HEK293 (cell line): ENCODE results near the gene ABHD15.
A peak's percentile ranks its signal among the peaks of the same experiment; 100 is the strongest.

Source experiments
- CTCF ChIA-PET: fragments of 350-600 bp; formaldehyde crosslinking; extraction: SDS; loops from one replicate; lab custom pipeline; 2021; ENCODE audit warnings: antibody characterized with exemption; lab: Yijun Ruan, JAX
- POLR2A ChIA-PET: fragments of 300-600 bp; formaldehyde crosslinking; extraction: SDS; loops from one replicate; lab custom pipeline; 2020; ENCODE audit warnings: antibody characterized with exemption, inconsistent platforms; lab: Yijun Ruan, JAX
- H3K27ac ChIP-seq: fragments of 200-500 bp; sonication (Bioruptor generic); 2 replicates; pipeline ENCODE4 v1.5.1; 2014; ENCODE audit warnings: low read depth, low read length, control low read depth, inconsistent platforms; ENCODE audit errors: extremely low read depth
- H3K36me3 ChIP-seq, 2 experiments: fragments of 200-500 bp in 1 of 2; sonication (Bioruptor generic) in 1 of 2; 1 replicate in 1 of 2; 2 replicates in 1 of 2; pipeline ENCODE4 v1.5.1; 2014 to 2017; ENCODE audit warnings: inconsistent platforms in 2 of 2, low read length in 2 of 2; ENCODE audit not compliant: control insufficient read depth in 2 of 2, insufficient read depth in 1 of 2
- H3K4me1 ChIP-seq: fragments of 200-500 bp; sonication (Bioruptor generic); 2 replicates; pipeline ENCODE4 v1.5.1; 2014; ENCODE audit warnings: mild to moderate bottlenecking, low read length, inconsistent platforms; ENCODE audit not compliant: control insufficient read depth, insufficient read depth
- H3K4me3 ChIP-seq: 2 replicates; pipeline ENCODE4 v1.5.1; 2011; ENCODE audit warnings: low read depth, mild to moderate bottlenecking, control low read depth, low read length, moderate library complexity
- H3K9me3 ChIP-seq: fragments of 200-500 bp; sonication (Bioruptor generic); 2 replicates; pipeline ENCODE4 v1.5.1; 2014; ENCODE audit warnings: low read depth, low read length, inconsistent platforms; ENCODE audit not compliant: control insufficient read depth, insufficient read depth
- GFI1B ChIP-seq: fragments of 450-650 bp; formaldehyde crosslinking; IDR thresholded peaks from 2 replicates; pipeline ENCODE4 v1.5.1; 2016; ENCODE audit warnings: missing biosample characterization, missing genetic modification characterization
- HOXA7 ChIP-seq: sonication (generic); formaldehyde crosslinking; IDR thresholded peaks from 2 replicates; pipeline ENCODE4 v1.8.1; 2022; ENCODE audit warnings: missing genetic modification reagents, borderline replicate concordance
- KLF16 ChIP-seq: fragments of 450-650 bp; formaldehyde crosslinking; IDR thresholded peaks from 2 replicates; pipeline ENCODE4 v1.5.1; 2017; ENCODE audit warnings: missing biosample characterization, missing genetic modification characterization
- KLF9 ChIP-seq: fragments of 450-650 bp; formaldehyde crosslinking; IDR thresholded peaks from 2 replicates; pipeline ENCODE4 v1.5.1; 2016; ENCODE audit warnings: missing biosample characterization, missing genetic modification characterization, low read depth
- PRDM1 ChIP-seq: fragments of 450-650 bp; formaldehyde crosslinking; IDR thresholded peaks from 2 replicates; pipeline ENCODE4; 2016; ENCODE audit warnings: missing biosample characterization, missing genetic modification characterization
- ZNF121 ChIP-seq: fragments of 450-650 bp; formaldehyde crosslinking; IDR thresholded peaks from 2 replicates; pipeline ENCODE4 v1.5.1; 2016; ENCODE audit warnings: missing biosample characterization, missing genetic modification characterization
- ZNF140 ChIP-seq: fragments of 450-650 bp; formaldehyde crosslinking; IDR thresholded peaks from 2 replicates; pipeline ENCODE4 v1.5.1; 2016; ENCODE audit warnings: missing biosample characterization, missing genetic modification characterization
- ZNF16 ChIP-seq: fragments of 450-650 bp; formaldehyde crosslinking; IDR thresholded peaks from 2 replicates; pipeline ENCODE4 v1.5.1; 2016; ENCODE audit warnings: low read depth, missing biosample characterization, missing genetic modification characterization
- ZNF239 ChIP-seq: fragments of 450-650 bp; formaldehyde crosslinking; IDR thresholded peaks from 2 replicates; pipeline ENCODE4 v1.5.1; 2016; ENCODE audit warnings: missing biosample characterization, missing genetic modification characterization
- ZNF324 ChIP-seq: fragments of 450-650 bp; formaldehyde crosslinking; IDR thresholded peaks from 2 replicates; pipeline ENCODE4 v1.5.1; 2016; ENCODE audit warnings: missing biosample characterization, missing genetic modification characterization
- ZNF341 ChIP-seq: fragments of 450-650 bp; formaldehyde crosslinking; IDR thresholded peaks from 2 replicates; pipeline ENCODE4; 2016; ENCODE audit warnings: low read depth, missing biosample characterization, missing genetic modification characterization
- ZNF423 ChIP-seq: fragments of 450-650 bp; formaldehyde crosslinking; IDR thresholded peaks from 2 replicates; pipeline ENCODE4 v1.5.1; 2016; ENCODE audit warnings: missing biosample characterization, missing genetic modification characterization
- ZNF549 ChIP-seq: fragments of 450-650 bp; IDR thresholded peaks from 2 replicates; pipeline ENCODE4 v1.5.1; 2018; ENCODE audit warnings: missing biosample characterization, missing genetic modification characterization, mild to moderate bottlenecking, inconsistent platforms, moderate library complexity
- ZNF596 ChIP-seq: fragments of 450-650 bp; IDR thresholded peaks from 2 replicates; pipeline ENCODE4 v1.5.0; 2018; ENCODE audit warnings: missing biosample characterization, mild to moderate bottlenecking, missing genetic modification characterization, moderate library complexity
- ZNF600 ChIP-seq: fragments of 450-650 bp; formaldehyde crosslinking; IDR thresholded peaks from 2 replicates; pipeline ENCODE4 v1.5.1; 2016; ENCODE audit warnings: missing biosample characterization, missing genetic modification characterization
- ZNF843 ChIP-seq: fragments of 450-650 bp; formaldehyde crosslinking; IDR thresholded peaks from 2 replicates; pipeline ENCODE4 v1.5.1; 2016; ENCODE audit warnings: missing biosample characterization, missing genetic modification characterization
- ZSCAN16 ChIP-seq: fragments of 450-650 bp; formaldehyde crosslinking; IDR thresholded peaks from 2 replicates; pipeline ENCODE4 v1.5.1; 2016; ENCODE audit warnings: missing biosample characterization, missing genetic modification characterization
- ZSCAN30 ChIP-seq: fragments of 450-650 bp; IDR thresholded peaks from 2 replicates; pipeline ENCODE4 v1.5.1; 2018; ENCODE audit warnings: missing biosample characterization, mild to moderate bottlenecking, missing genetic modification characterization, moderate library complexity
- TF ChIP-seq, protein P1 (sequence below): fragments of 450-650 bp; formaldehyde crosslinking; IDR thresholded peaks from 2 replicates; pipeline ENCODE4 v1.5.1; 2016; ENCODE audit warnings: missing biosample characterization, missing genetic modification characterization, low read depth
- TF ChIP-seq, protein P2 (sequence below): fragments of 450-650 bp; formaldehyde crosslinking; IDR thresholded peaks from 2 replicates; pipeline ENCODE4 v1.5.1; 2016; ENCODE audit warnings: missing biosample characterization, missing genetic modification characterization
- TF ChIP-seq, protein P3 (sequence below): fragments of 450-650 bp; formaldehyde crosslinking; IDR thresholded peaks from 2 replicates; pipeline ENCODE4 v1.5.1; 2017; ENCODE audit warnings: missing biosample characterization, mild to moderate bottlenecking, missing genetic modification characterization, moderate library complexity
- TF ChIP-seq, protein P4 (sequence below): fragments of 450-650 bp; formaldehyde crosslinking; IDR thresholded peaks from 2 replicates; pipeline ENCODE4 v1.5.1; 2017; ENCODE audit warnings: missing biosample characterization, missing genetic modification characterization
- TF ChIP-seq, protein P5 (sequence below): fragments of 450-650 bp; formaldehyde crosslinking; optimal IDR thresholded peaks from 2 replicates; pipeline ENCODE3; 2016; ENCODE audit warnings: missing biosample characterization, mild to moderate bottlenecking, missing genetic modification characterization

Gene ABHD15

DNA sequence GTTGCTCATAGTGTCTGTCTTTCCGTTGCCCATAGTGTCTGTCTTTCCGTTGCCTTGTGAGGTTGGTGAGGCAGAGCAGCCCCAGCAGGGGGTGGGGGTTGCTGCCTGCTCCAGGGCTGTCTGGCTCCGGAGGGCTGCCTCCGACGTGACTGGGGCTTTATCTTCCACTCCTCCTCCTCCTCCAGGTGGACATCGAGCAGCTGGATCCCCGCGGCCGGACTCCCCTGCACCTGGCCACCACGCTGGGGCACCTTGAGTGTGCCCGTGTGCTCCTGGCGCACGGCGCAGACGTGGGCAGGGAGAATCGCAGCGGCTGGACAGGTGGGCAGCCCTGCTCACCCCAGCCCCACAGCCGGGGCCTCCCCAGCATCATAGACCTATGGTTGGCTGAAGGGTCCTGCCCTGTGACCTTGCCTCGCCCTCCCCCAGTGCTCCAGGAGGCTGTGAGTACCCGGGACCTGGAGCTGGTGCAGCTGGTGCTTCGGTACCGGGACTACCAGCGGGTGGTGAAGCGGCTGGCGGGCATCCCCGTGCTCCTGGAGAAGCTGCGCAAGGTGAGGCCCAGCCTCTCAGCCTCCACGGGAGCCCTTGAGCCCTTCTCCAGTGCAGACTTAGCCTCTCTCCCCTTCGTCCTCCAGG lies 40.8 kb upstream of the ABHD15 start (continued):
- TF ChIP-seq KLF16 (tag by site-specific recombination), result no peak
- TF ChIP-seq, protein P1, sequence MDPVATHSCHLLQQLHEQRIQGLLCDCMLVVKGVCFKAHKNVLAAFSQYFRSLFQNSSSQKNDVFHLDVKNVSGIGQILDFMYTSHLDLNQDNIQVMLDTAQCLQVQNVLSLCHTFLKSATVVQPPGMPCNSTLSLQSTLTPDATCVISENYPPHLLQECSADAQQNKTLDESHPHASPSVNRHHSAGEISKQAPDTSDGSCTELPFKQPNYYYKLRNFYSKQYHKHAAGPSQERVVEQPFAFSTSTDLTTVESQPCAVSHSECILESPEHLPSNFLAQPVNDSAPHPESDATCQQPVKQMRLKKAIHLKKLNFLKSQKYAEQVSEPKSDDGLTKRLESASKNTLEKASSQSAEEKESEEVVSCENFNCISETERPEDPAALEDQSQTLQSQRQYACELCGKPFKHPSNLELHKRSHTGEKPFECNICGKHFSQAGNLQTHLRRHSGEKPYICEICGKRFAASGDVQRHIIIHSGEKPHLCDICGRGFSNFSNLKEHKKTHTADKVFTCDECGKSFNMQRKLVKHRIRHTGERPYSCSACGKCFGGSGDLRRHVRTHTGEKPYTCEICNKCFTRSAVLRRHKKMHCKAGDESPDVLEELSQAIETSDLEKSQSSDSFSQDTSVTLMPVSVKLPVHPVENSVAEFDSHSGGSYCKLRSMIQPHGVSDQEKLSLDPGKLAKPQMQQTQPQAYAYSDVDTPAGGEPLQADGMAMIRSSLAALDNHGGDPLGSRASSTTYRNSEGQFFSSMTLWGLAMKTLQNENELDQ, result no peak
- TF ChIP-seq ZSCAN30 (tag by site-specific recombination), result no peak
- TF ChIP-seq ZNF239, result no peak
- TF ChIP-seq, protein P2, sequence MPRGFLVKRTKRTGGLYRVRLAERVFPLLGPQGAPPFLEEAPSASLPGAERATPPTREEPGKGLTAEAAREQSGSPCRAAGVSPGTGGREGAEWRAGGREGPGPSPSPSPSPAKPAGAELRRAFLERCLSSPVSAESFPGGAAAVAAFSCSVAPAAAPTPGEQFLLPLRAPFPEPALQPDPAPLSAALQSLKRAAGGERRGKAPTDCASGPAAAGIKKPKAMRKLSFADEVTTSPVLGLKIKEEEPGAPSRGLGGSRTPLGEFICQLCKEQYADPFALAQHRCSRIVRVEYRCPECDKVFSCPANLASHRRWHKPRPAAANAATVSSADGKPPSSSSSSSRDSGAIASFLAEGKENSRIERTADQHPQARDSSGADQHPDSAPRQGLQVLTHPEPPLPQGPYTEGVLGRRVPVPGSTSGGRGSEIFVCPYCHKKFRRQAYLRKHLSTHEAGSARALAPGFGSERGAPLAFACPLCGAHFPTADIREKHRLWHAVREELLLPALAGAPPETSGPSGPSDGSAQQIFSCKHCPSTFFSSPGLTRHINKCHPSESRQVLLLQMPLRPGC, result no peak

DNA sequence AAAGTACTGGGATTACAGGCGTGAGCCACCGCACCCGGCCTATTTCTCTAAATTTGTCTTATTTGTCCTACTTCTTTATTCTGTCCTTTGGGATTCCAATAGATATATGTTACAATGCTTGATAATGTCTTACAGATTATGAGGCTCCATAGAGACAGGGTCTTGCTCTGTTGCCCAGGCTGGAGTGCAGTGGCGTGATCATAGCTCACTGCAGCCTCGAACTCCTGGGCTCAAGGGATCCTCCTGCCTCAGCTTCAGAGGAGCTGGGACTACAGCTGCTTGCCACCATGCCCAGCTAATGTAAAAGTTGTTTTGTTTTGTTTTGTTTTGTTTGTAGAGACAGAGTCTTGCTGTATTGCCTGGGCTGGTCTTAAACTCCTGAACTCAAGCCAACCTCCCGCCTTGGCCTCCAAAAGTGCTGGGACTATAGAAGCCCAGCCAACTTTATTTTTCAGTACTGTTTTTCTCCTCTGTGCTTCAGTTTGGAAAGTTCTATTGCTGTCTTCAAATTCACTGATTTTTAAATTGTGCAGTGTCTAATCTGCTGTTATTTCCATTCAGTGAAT lies 36.4 kb upstream of the ABHD15 start:
- H3K9me3 ChIP-seq, result no peaks in the 10 kb centered on the region
- H3K4me1 ChIP-seq, result no peaks in the 10 kb centered on the region; the same call in 1 of the 2 replicates
- TF ChIP-seq ZNF121 (tag by site-specific recombination) (peak; percentile 94), ZNF549 (tag by site-specific recombination) (no peak), ZNF324 (tag by site-specific recombination) (no peak)
- TF ChIP-seq, protein P3, sequence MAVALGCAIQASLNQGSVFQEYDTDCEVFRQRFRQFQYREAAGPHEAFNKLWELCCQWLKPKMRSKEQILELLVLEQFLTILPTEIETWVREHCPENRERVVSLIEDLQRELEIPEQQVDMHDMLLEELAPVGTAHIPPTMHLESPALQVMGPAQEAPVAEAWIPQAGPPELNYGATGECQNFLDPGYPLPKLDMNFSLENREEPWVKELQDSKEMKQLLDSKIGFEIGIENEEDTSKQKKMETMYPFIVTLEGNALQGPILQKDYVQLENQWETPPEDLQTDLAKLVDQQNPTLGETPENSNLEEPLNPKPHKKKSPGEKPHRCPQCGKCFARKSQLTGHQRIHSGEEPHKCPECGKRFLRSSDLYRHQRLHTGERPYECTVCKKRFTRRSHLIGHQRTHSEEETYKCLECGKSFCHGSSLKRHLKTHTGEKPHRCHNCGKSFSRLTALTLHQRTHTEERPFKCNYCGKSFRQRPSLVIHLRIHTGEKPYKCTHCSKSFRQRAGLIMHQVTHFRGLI, result peak; percentile 84
- CTCF ChIA-PET, result interaction anchor here (4.6 kb wide), 1 partner anchor 10 kb away, joined by 23 read pairs; the partner anchor contains the start of gene ANKRD13B
- H3K36me3 ChIP-seq, result no peaks in the 10 kb centered on the region; a peak in 1 of 3 replicates
- no peak overlapping the region for H3K27ac ChIP-seq
- POLR2A ChIA-PET, result no interaction called here
- no peak overlapping the region for H3K4me3 ChIP-seq

DNA sequence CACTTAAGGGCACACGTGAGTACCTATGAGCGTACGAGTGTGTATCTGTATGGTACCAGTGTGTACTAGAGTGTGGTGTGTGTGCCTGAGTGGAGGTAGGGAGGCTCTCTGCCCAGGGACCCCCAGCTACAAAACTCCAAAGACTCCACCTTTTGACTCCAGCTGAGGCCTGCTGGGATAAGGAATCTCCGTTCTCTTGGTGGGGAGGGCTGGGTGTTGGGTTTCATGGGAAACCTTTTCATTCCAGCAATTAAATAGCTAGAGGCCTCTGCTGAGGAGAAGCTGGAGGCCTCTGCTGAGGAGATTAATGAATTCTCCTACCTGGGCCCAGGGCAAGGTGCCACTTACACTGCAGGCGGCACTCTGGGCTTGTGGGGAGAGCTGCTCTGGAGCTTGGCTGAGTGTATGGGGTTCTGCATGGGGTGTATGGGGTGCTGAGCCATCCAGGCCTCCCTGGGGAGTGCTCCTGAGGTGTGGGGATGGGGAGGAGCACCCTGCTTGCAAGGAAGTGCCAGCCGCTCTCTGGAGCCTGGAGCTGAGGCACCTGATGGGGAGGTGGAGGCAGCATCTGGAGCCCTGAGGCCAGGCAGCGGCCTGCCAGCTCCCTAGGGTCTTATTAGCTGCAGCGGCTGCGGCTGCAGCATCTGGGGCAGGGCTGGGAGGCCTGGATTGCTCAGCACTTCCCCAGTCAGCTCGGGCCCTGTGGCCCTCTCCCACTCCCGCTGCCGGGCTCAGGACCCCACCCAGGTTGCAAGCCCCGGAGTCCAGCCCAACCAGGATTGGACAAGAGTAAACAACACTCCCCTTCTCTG lies 30.7 kb upstream of the ABHD15 start:
- Histone ChIP-seq H3K9me3 (no peaks in the 10 kb centered on the region), H3K36me3 (no peaks in the 10 kb centered on the region), H3K27ac (peak overlapping the region; percentile 61), H3K4me3 (no peak overlapping the region), H3K4me1 (peaks cover 29% of the 10 kb centered on the region)
- ChIA-PET POLR2A (interaction anchor here (0.5 to 1.4 kb wide), 3 partner anchors 21 to 834 kb away, joined by 3 to 6 read pairs (median 3); partner anchors contain the start of gene CORO6), CTCF (interaction anchor here (0.9 to 1.7 kb wide), 4 partner anchors 21 to 424 kb away, joined by 3 to 8 read pairs (median 4); no protein-coding TSS in a partner anchor)
- TF ChIP-seq GFI1B (tag by site-specific recombination) (0 out of 2 replicates have a peak, but pooled peaks have one; percentile 32), PRDM1 (tag by site-specific recombination) (peak; percentile 45; the same call in 1 of the 2 replicates), ZNF423 (tag by site-specific recombination) (peak; percentile 85), ZNF843 (tag by site-specific recombination) (no peak), ZNF140 (no peak), ZSCAN16 (tag by site-specific recombination) (no peak), ZNF596 (0 out of 2 replicates have a peak, but pooled peaks have one; percentile 15), ZNF600 (tag by site-specific recombination) (peak; percentile 57), ZNF341 (tag by site-specific recombination) (peak; percentile 71), HOXA7 (CRISPR knock-in tag) (no peak), KLF9 (peak; percentile 27; the same call in 1 of the 2 replicates), ZNF16 (tag by site-specific recombination) (no peak)
- TF ChIP-seq, protein P4, sequence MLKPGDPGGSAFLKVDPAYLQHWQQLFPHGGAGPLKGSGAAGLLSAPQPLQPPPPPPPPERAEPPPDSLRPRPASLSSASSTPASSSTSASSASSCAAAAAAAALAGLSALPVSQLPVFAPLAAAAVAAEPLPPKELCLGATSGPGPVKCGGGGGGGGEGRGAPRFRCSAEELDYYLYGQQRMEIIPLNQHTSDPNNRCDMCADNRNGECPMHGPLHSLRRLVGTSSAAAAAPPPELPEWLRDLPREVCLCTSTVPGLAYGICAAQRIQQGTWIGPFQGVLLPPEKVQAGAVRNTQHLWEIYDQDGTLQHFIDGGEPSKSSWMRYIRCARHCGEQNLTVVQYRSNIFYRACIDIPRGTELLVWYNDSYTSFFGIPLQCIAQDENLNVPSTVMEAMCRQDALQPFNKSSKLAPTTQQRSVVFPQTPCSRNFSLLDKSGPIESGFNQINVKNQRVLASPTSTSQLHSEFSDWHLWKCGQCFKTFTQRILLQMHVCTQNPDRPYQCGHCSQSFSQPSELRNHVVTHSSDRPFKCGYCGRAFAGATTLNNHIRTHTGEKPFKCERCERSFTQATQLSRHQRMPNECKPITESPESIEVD, result 0 out of 2 replicates have a peak, but pooled peaks have one; percentile 11
- TF ChIP-seq, protein P5, sequence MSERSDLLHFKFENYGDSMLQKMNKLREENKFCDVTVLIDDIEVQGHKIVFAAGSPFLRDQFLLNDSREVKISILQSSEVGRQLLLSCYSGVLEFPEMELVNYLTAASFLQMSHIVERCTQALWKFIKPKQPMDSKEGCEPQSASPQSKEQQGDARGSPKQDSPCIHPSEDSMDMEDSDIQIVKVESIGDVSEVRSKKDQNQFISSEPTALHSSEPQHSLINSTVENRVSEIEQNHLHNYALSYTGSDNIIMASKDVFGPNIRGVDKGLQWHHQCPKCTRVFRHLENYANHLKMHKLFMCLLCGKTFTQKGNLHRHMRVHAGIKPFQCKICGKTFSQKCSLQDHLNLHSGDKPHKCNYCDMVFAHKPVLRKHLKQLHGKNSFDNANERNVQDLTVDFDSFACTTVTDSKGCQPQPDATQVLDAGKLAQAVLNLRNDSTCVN, result no peak
